PC-3 (cell line): ENCODE measurements around the gene NXPH2. TPM values are rescaled to one million over a fixed set of nuclear protein-coding genes. Genes with fewer than 3 reads are reported as not detected.

Experiments used
- ATAC-seq: fragments of 200-7000 bp; cut with Tn5 transposase; 2 replicates; pipeline ENCODE4 v1.9.1; 2020; ENCODE audit warnings: mild to moderate bottlenecking, moderate library complexity
- BruUV-seq: library from RNA; stranded (reverse); fragments of 400-500 nt; replicated peaks from 2 replicates; lab custom pipeline; 2021; lab: Mats Ljungman, UMichigan
- CTCF ChIA-PET: fragments of 300-600 bp; sonication (Branson Sonifier 250); formaldehyde crosslinking; loops from one replicate; lab custom pipeline; 2022; ENCODE audit warnings: antibody characterized with exemption; lab: Charles Lee
- POLR2A ChIA-PET: fragments of 300-600 bp; sonication (Branson Sonifier 250); formaldehyde crosslinking; loops from one replicate; lab custom pipeline; 2022; ENCODE audit warnings: antibody characterized with exemption; ENCODE audit not compliant: unreplicated experiment; lab: Charles Lee
- DNase-seq: peaks from one replicate; pipeline ENCODE4 v3.0.0-alpha.2; 2015
- H2AFZ ChIP-seq: fragments of 300-600 bp; sonication (generic); 2 replicates; pipeline ENCODE4 v1.6.0; 2016; ENCODE audit warnings: antibody characterized with exemption, low read length
- H3F3A ChIP-seq: fragments of 300-600 bp; sonication (generic); one replicate; pipeline ENCODE4 v1.6.0; 2017; ENCODE audit warnings: antibody characterized with exemption, low read length, control low read depth, mild to moderate bottlenecking; ENCODE audit not compliant: unreplicated experiment
- H3K27ac ChIP-seq: fragments of 300-600 bp; sonication (generic); 2 replicates; pipeline ENCODE4 v1.5.1; 2016; ENCODE audit warnings: mild to moderate bottlenecking, low read length
- H3K27me3 ChIP-seq: fragments of 300-600 bp; sonication (generic); 2 replicates; pipeline ENCODE4 v1.6.1; 2016; ENCODE audit warnings: low read length, mixed read lengths
- H3K36me3 ChIP-seq: fragments of 300-600 bp; sonication (generic); 2 replicates; pipeline ENCODE4 v1.6.1; 2016; ENCODE audit warnings: low read depth, mixed run types, low read length, mixed read lengths
- H3K4me1 ChIP-seq: fragments of 300-600 bp; sonication (generic); 2 replicates; pipeline ENCODE4 v1.5.1; 2016; ENCODE audit warnings: low read length; ENCODE audit not compliant: insufficient read depth
- H3K4me2 ChIP-seq: fragments of 300-600 bp; sonication (generic); 2 replicates; pipeline ENCODE4 v1.6.0; 2016; ENCODE audit warnings: low read length
- H3K4me3 ChIP-seq: fragments of 300-600 bp; sonication (generic); 2 replicates; pipeline ENCODE4 v1.5.1; 2016; ENCODE audit warnings: mild to moderate bottlenecking, low read length, mixed read lengths
- H3K79me2 ChIP-seq: fragments of 300-600 bp; sonication (generic); 2 replicates; pipeline ENCODE4 v1.6.1; 2017; ENCODE audit warnings: low read length, mixed read lengths
- H3K9ac ChIP-seq: fragments of 300-600 bp; sonication (generic); 2 replicates; pipeline ENCODE4 v1.6.0; 2016; ENCODE audit warnings: mild to moderate bottlenecking, low read length
- H3K9me2 ChIP-seq: fragments of 300-600 bp; sonication (generic); replicated peaks from 2 replicates; pipeline ENCODE4 v1.6.1; 2016; ENCODE audit warnings: mixed run types, low read length, mixed read lengths
- H3K9me3 ChIP-seq: fragments of 300-600 bp; sonication (generic); 2 replicates; pipeline ENCODE4 v1.6.1; 2016; ENCODE audit warnings: low read length, mixed read lengths
- H4K20me1 ChIP-seq: fragments of 300-600 bp; sonication (generic); 2 replicates; pipeline ENCODE4 v1.6.1; 2016; ENCODE audit warnings: low read length, mixed read lengths
- CTCF ChIP-seq: fragments of 300-600 bp; sonication (generic); conservative IDR thresholded peaks from 2 replicates; pipeline ENCODE4 v1.5.1; 2017; ENCODE audit warnings: antibody characterized with exemption, low read depth, mild to moderate bottlenecking, low read length
- EZH2 ChIP-seq: fragments of 300-600 bp; sonication (generic); IDR thresholded peaks from one replicate; pipeline ENCODE4 v1.6.1; 2017; ENCODE audit warnings: antibody characterized with exemption, mild to moderate bottlenecking, low read length; ENCODE audit not compliant: unreplicated experiment
- EZH2phosphoT487 ChIP-seq: fragments of 300-600 bp; sonication (generic); IDR thresholded peaks from 2 replicates; pipeline ENCODE4 v1.6.1; 2018; ENCODE audit warnings: mild to moderate bottlenecking, antibody characterized with exemption, low read length, borderline replicate concordance
- intact Hi-C: fragments of 100-400 bp; cut with micrococcal nuclease; formaldehyde crosslinking; loops from 2 replicates; pipeline ENCODE4 v1.9.0; 2023
- total RNA-seq: library from RNA; depleted of rRNA; stranded (reverse); fragments of >200 nt; gene quantifications from 2 replicates; pipeline ENCODE4 v1.2.3, GENCODE V29; 2014

Gene NXPH2
- total RNA-seq, 1 experiment from 2014 or later: not detected

- ChIA-PET POLR2A (no interaction called here), CTCF (no interaction called here)
- Histone ChIP-seq H3K4me3 (no peak overlapping the region), H4K20me1 (no peaks in the 10 kb centered on the region), H3K27ac (no peak overlapping the region), H3K4me1 (no peaks in the 10 kb centered on the region), H3F3A (no peaks in the 10 kb centered on the region), H3K27me3 (no peaks in the 10 kb centered on the region), H2AFZ (no peak overlapping the region), H3K9me2 (no peaks in the 10 kb centered on the region), H3K9ac (no peak overlapping the region), H3K79me2 (no peaks in the 10 kb centered on the region), H3K9me3 (no peaks in the 10 kb centered on the region), H3K36me3 (no peaks in the 10 kb centered on the region), H3K4me2 (no peak overlapping the region)
- peak; percentile 42 for DNase-seq
- no peak for TF ChIP-seq EZH2phosphoT487
- TF ChIP-seq EZH2: no peak
- TF ChIP-seq CTCF: no peak
- intact Hi-C loops: no loop called here
- BruUV-seq: no TSS peak
- ATAC-seq: peak; percentile 49
These were observed 60.0 kb downstream of the NXPH2 start for GRCh38 chr2:138720035-138720838.

GRCh38 chr2:138718405-138718804 is 61.8 kb downstream of the NXPH2 start:
- Histone ChIP-seq H3K36me3 (no peaks in the 10 kb centered on the region), H4K20me1 (no peaks in the 10 kb centered on the region), H3K4me3 (no peak overlapping the region), H2AFZ (no peak overlapping the region), H3F3A (no peaks in the 10 kb centered on the region), H3K9me2 (no peaks in the 10 kb centered on the region), H3K27me3 (no peaks in the 10 kb centered on the region), H3K27ac (no peak overlapping the region), H3K79me2 (no peaks in the 10 kb centered on the region), H3K9me3 (no peaks in the 10 kb centered on the region), H3K4me2 (no peak overlapping the region), H3K4me1 (no peaks in the 10 kb centered on the region), H3K9ac (no peak overlapping the region)
- no peak for TF ChIP-seq EZH2phosphoT487
- no peak for TF ChIP-seq CTCF
- TF ChIP-seq EZH2: no peak
- no TSS peak for BruUV-seq
- DNase-seq: no peak
- POLR2A ChIA-PET: no interaction called here
- intact Hi-C loops: loop anchor here (5.0 to 10.0 kb wide), 2 partner anchors 216 to 344 kb away; partner anchors contain the start of gene SPOPL
- no peak for ATAC-seq
- CTCF ChIA-PET: interaction anchor here (0.8 kb wide), 1 partner anchor 69 kb away, joined by 3 read pairs; no protein-coding TSS in a partner anchor

GRCh38 chr2:138716183-138716582 is 64.0 kb downstream of the NXPH2 start:
- H3F3A ChIP-seq: no peaks in the 10 kb centered on the region
- no peak overlapping the region for H3K9ac ChIP-seq
- POLR2A ChIA-PET: no interaction called here
- intact Hi-C loops: loop anchor here (5.0 to 10.0 kb wide), 2 partner anchors 214 to 341 kb away; partner anchors contain the start of gene SPOPL
- H3K27me3 ChIP-seq: no peaks in the 10 kb centered on the region
- peaks cover 10% of the 10 kb centered on the region for H3K4me1 ChIP-seq
- peak; percentile 74 for ATAC-seq
- H3K27ac ChIP-seq: no peak overlapping the region
- peak; percentile 43 for DNase-seq
- H3K4me2 ChIP-seq: no peak overlapping the region
- H3K9me3 ChIP-seq: no peaks in the 10 kb centered on the region
- peak overlapping the region; percentile 32 for H2AFZ ChIP-seq
- no peaks in the 10 kb centered on the region for H3K9me2 ChIP-seq
- H3K36me3 ChIP-seq: no peaks in the 10 kb centered on the region
- TF ChIP-seq EZH2 (no peak), EZH2phosphoT487 (no peak), CTCF (peak; percentile 51)
- no peaks in the 10 kb centered on the region for H3K79me2 ChIP-seq
- no TSS peak for BruUV-seq
- H4K20me1 ChIP-seq: no peaks in the 10 kb centered on the region
- H3K4me3 ChIP-seq: no peak overlapping the region
- CTCF ChIA-PET: no interaction called here
